HL-60 (cell line): ENCODE measurements around the gene DAAM1.
A peak's percentile ranks its signal among the peaks of the same experiment; 100 is the strongest.

ENCODE experiments used
- CTCF ChIP-seq: IDR thresholded peaks from one replicate; pipeline ENCODE4 v1.5.1; 2011; ENCODE audit warnings: low read length, control low read depth, inconsistent platforms; ENCODE audit not compliant: insufficient read depth
- POLR2AphosphoS5 ChIP-seq: IDR thresholded peaks from 2 replicates; pipeline ENCODE4 v1.6.1; 2012; ENCODE audit warnings: low read depth
- REST ChIP-seq: IDR thresholded peaks from 2 replicates; pipeline ENCODE4 v1.6.1; 2012; ENCODE audit warnings: low read depth; ENCODE audit not compliant: insufficient replicate concordance
- SPI1 ChIP-seq: IDR thresholded peaks from 2 replicates; pipeline ENCODE4 v1.6.1; 2012; ENCODE audit warnings: low read depth, mild to moderate bottlenecking, borderline replicate concordance

- peak; percentile 12; the same call in 1 of the 2 replicates for TF ChIP-seq SPI1
- no peak for TF ChIP-seq CTCF
- peak; percentile 26; the same call in 1 of the 2 replicates for TF ChIP-seq POLR2AphosphoS5
- TF ChIP-seq REST: no peak
These were observed 1.4 kb downstream of the DAAM1 start for GRCh38 chr14:59189786-59190368.
